Measurements from ENCODE around the gene EPHB2.

EPHB2 gene

GRCh38 chr1:22816803-22817202, 106.2 kb downstream of the EPHB2 start:
- Histone ChIP-seq H3K4me3 (ENCODE audit: severe bottlenecking) (no peak overlapping the region), H3K27me3 (ENCODE audit: insufficient read depth, poor library complexity, severe bottlenecking) (no peaks in the 10 kb centered on the region), H3K27ac (ENCODE audit: poor library complexity, severe bottlenecking) (no peak overlapping the region), H3K4me1 (ENCODE audit: insufficient read depth, poor library complexity, severe bottlenecking) (peaks cover 6% of the 10 kb centered on the region), H3K9me3 (ENCODE audit: severe bottlenecking) (no peaks in the 10 kb centered on the region), H3K36me3 (ENCODE audit: low read depth) (no peaks in the 10 kb centered on the region)
- TF ChIP-seq, protein P1, sequence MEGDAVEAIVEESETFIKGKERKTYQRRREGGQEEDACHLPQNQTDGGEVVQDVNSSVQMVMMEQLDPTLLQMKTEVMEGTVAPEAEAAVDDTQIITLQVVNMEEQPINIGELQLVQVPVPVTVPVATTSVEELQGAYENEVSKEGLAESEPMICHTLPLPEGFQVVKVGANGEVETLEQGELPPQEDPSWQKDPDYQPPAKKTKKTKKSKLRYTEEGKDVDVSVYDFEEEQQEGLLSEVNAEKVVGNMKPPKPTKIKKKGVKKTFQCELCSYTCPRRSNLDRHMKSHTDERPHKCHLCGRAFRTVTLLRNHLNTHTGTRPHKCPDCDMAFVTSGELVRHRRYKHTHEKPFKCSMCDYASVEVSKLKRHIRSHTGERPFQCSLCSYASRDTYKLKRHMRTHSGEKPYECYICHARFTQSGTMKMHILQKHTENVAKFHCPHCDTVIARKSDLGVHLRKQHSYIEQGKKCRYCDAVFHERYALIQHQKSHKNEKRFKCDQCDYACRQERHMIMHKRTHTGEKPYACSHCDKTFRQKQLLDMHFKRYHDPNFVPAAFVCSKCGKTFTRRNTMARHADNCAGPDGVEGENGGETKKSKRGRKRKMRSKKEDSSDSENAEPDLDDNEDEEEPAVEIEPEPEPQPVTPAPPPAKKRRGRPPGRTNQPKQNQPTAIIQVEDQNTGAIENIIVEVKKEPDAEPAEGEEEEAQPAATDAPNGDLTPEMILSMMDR (IDR thresholded peaks at IDR 0.05; ENCODE audit: poor library complexity, severe bottlenecking): no peak
- DNase-seq (ENCODE audit: low spot score): no peak
- no peak for ATAC-seq (ENCODE audit: low read depth)

GRCh38 chr1:22817462-22817861, 106.8 kb downstream of the EPHB2 start:
- Histone ChIP-seq H3K9me3 (ENCODE audit: severe bottlenecking) (no peaks in the 10 kb centered on the region), H3K27me3 (ENCODE audit: insufficient read depth, poor library complexity, severe bottlenecking) (no peaks in the 10 kb centered on the region), H3K4me3 (ENCODE audit: severe bottlenecking) (no peak overlapping the region), H3K27ac (ENCODE audit: poor library complexity, severe bottlenecking) (no peak overlapping the region), H3K4me1 (ENCODE audit: insufficient read depth, poor library complexity, severe bottlenecking) (peaks cover 6% of the 10 kb centered on the region), H3K36me3 (ENCODE audit: low read depth) (no peaks in the 10 kb centered on the region)
- DNase-seq (ENCODE audit: low spot score) (no peak), ATAC-seq (ENCODE audit: low read depth) (peak; percentile 69)
- TF ChIP-seq, protein P1 (IDR thresholded peaks at IDR 0.05; ENCODE audit: poor library complexity, severe bottlenecking): no peak

- no peak for DNase-seq (ENCODE audit: low spot score)
- Histone ChIP-seq H3K4me3 (ENCODE audit: severe bottlenecking) (no peak overlapping the region), H3K27me3 (ENCODE audit: insufficient read depth, poor library complexity, severe bottlenecking) (no peaks in the 10 kb centered on the region), H3K9me3 (ENCODE audit: severe bottlenecking) (no peaks in the 10 kb centered on the region), H3K27ac (ENCODE audit: poor library complexity, severe bottlenecking) (no peak overlapping the region), H3K4me1 (ENCODE audit: insufficient read depth, poor library complexity, severe bottlenecking) (peaks cover 6% of the 10 kb centered on the region), H3K36me3 (ENCODE audit: low read depth) (no peaks in the 10 kb centered on the region)
- no peak for ATAC-seq (ENCODE audit: low read depth)
- TF ChIP-seq, protein P1 (IDR thresholded peaks at IDR 0.05; ENCODE audit: poor library complexity, severe bottlenecking): no peak
These were observed 107.6 kb downstream of the EPHB2 start for GRCh38 chr1:22818061-22818770.

- Histone ChIP-seq H3K27me3 (ENCODE audit: insufficient read depth, poor library complexity, severe bottlenecking) (no peaks in the 10 kb centered on the region), H3K27ac (ENCODE audit: poor library complexity, severe bottlenecking) (no peak overlapping the region), H3K4me3 (ENCODE audit: severe bottlenecking) (no peak overlapping the region), H3K36me3 (ENCODE audit: low read depth) (no peaks in the 10 kb centered on the region), H3K4me1 (ENCODE audit: insufficient read depth, poor library complexity, severe bottlenecking) (peaks cover 6% of the 10 kb centered on the region), H3K9me3 (ENCODE audit: severe bottlenecking) (no peaks in the 10 kb centered on the region)
- no peak for ATAC-seq (ENCODE audit: low read depth)
- DNase-seq (ENCODE audit: low spot score): no peak
- TF ChIP-seq, protein P1 (IDR thresholded peaks at IDR 0.05; ENCODE audit: poor library complexity, severe bottlenecking): no peak
These were observed 108.7 kb downstream of the EPHB2 start for GRCh38 chr1:22819361-22819760.

DNA sequence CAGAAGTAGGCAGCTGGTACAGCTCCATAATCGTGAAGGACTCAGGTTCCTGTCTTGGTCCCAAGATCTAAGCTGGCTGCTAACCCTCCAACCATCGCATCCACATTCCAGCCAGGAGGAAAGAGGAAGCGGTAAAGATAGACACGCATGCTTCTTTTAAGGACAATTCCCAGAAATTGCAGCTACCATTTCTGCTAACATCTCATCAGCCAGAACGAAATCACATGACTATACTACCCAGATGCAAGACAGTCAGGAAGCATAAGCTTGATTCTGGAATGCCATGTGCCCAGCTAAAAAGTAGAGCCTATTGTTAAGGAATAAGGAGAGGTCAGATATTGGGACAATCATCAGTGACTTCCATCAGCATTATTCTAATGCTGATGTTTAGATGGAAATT, 110.4 kb downstream of the EPHB2 start:
- ATAC-seq (ENCODE audit: low read depth) (no peak), DNase-seq (ENCODE audit: low spot score) (no peak)
- Histone ChIP-seq H3K9me3 (ENCODE audit: severe bottlenecking) (no peaks in the 10 kb centered on the region), H3K27ac (ENCODE audit: poor library complexity, severe bottlenecking) (no peak overlapping the region), H3K27me3 (ENCODE audit: insufficient read depth, poor library complexity, severe bottlenecking) (no peaks in the 10 kb centered on the region), H3K4me1 (ENCODE audit: insufficient read depth, poor library complexity, severe bottlenecking) (peaks cover 12% of the 10 kb centered on the region), H3K4me3 (ENCODE audit: severe bottlenecking) (no peak overlapping the region), H3K36me3 (ENCODE audit: low read depth) (no peaks in the 10 kb centered on the region)
- TF ChIP-seq, protein P1 (IDR thresholded peaks at IDR 0.05; ENCODE audit: poor library complexity, severe bottlenecking): no peak
